B cell (primary cell): ENCODE data around the gene AP2M1. TPM values are rescaled to one million over a fixed set of nuclear protein-coding genes. Genes with fewer than 3 reads are reported as not detected.

Experiments used
- ATAC-seq: fragments of 200-7000 bp; cut with Tn5 transposase; one replicate; pipeline ENCODE4 v1.10.0; 2021; ENCODE audit warnings: low read depth, mild to moderate bottlenecking, moderate number of reproducible peaks, moderate library complexity
- CTCF ChIA-PET: fragments of 350-600 bp; sonication (Branson Sonifier 250); formaldehyde crosslinking; loops from one replicate; lab custom pipeline; 2021; ENCODE audit warnings: antibody characterized with exemption, inconsistent platforms; lab: Charles Lee
- POLR2A ChIA-PET: fragments of 350-600 bp; sonication (Branson Sonifier 250); formaldehyde crosslinking; loops from one replicate; lab custom pipeline; 2021; ENCODE audit warnings: antibody characterized with exemption; lab: Charles Lee
- DNase-seq: peaks from one replicate; pipeline ENCODE4 v3.0.0; 2013
- H2AFZ ChIP-seq: 2 replicates; pipeline ENCODE4 v1.6.1; 2012; ENCODE audit warnings: mild to moderate bottlenecking, low read depth, low read length; ENCODE audit not compliant: insufficient read depth, poor library complexity, severe bottlenecking
- H3K27ac ChIP-seq, 2 donors: 1 replicate in 1 of 2; 2 replicates in 1 of 2; pipeline ENCODE4 v1.5.1; 2012 to 2013; ENCODE audit warnings: low read length in 2 of 2, mild to moderate bottlenecking in 2 of 2, moderate library complexity in 1 of 2
- H3K27me3 ChIP-seq, 4 experiments: fragments of 200-600 bp in 1 of 4; sonication (generic) in 1 of 4; replicated peaks in 1 of 4; 1 replicate in 2 of 4; 2 replicates in 2 of 4; pipeline versions ENCODE4 v1.6.1 to v1.7.0; 2013 to 2016; ENCODE audit warnings: low read length in 3 of 4, mild to moderate bottlenecking in 2 of 4, mixed read lengths in 1 of 4, moderate library complexity in 1 of 4; ENCODE audit not compliant: insufficient read depth in 4 of 4, control insufficient read depth in 3 of 4; ENCODE audit errors: control extremely low read depth in 1 of 4
- H3K36me3 ChIP-seq, 2 experiments: replicated peaks in 1 of 2; 1 replicate in 1 of 2; 2 replicates in 1 of 2; pipeline versions ENCODE4 v1.6.1 to v1.7.1; 2013; ENCODE audit warnings: low read length in 1 of 2; ENCODE audit not compliant: insufficient read depth in 2 of 2, control insufficient read depth in 1 of 2; ENCODE audit errors: control extremely low read depth in 1 of 2, extremely low read depth in 1 of 2
- H3K4me1 ChIP-seq, 2 donors: fragments of 200-600 bp in 1 of 2; sonication (generic) in 1 of 2; 1 replicate in 1 of 2; 2 replicates in 1 of 2; pipeline versions ENCODE4 v1.5.1 to v1.6.1; 2013 to 2017; ENCODE audit warnings: low read length in 2 of 2; ENCODE audit not compliant: control insufficient read depth in 2 of 2, insufficient read depth in 2 of 2
- H3K4me2 ChIP-seq: replicated peaks from 2 replicates; pipeline ENCODE3; 2012; ENCODE audit warnings: mild to moderate bottlenecking, low read depth, low read length; ENCODE audit not compliant: poor library complexity, severe bottlenecking
- H3K4me3 ChIP-seq, 5 experiments: fragments of 200-600 bp in 1 of 5; sonication (generic) in 1 of 5; 1 replicate in 3 of 5; 2 replicates in 2 of 5; pipeline versions ENCODE4 v1.5.1 to v1.7.0; 2011 to 2016; ENCODE audit warnings: low read length in 4 of 5, mild to moderate bottlenecking in 4 of 5, low read depth in 2 of 5, control low read depth in 1 of 5, moderate library complexity in 1 of 5; ENCODE audit not compliant: insufficient read depth in 1 of 5; ENCODE audit errors: control extremely low read depth in 1 of 5, extremely low read depth in 1 of 5
- H3K79me2 ChIP-seq: fragments of 200-600 bp; sonication (generic); one replicate; pipeline ENCODE4 v1.6.0; 2016; ENCODE audit warnings: low read length; ENCODE audit not compliant: control insufficient read depth, insufficient read depth
- H3K9ac ChIP-seq: fragments of 200-600 bp; sonication (generic); 2 replicates; pipeline ENCODE4 v1.6.1; 2017; ENCODE audit warnings: mild to moderate bottlenecking, low read length, moderate library complexity
- H3K9me3 ChIP-seq, 3 donors: one replicate each; pipeline versions ENCODE4 v1.6.1 to v1.7.1; 2013; ENCODE audit warnings: low read length in 2 of 3; ENCODE audit not compliant: control insufficient read depth in 2 of 3, insufficient read depth in 1 of 3; ENCODE audit errors: control extremely low read depth in 1 of 3
- H4K20me1 ChIP-seq: 2 replicates; pipeline ENCODE4 v1.6.0; 2012; ENCODE audit warnings: mild to moderate bottlenecking, low read length; ENCODE audit not compliant: insufficient read depth, control insufficient read depth, poor library complexity, severe bottlenecking
- H3K27ac Mint-ChIP-seq: one replicate; pipeline ENCODE4 v1.8.0; 2021; ENCODE audit warnings: mixed read lengths
- H3K27me3 Mint-ChIP-seq: one replicate; pipeline ENCODE4 v1.8.0; 2021; ENCODE audit warnings: mixed read lengths
- H3K4me1 Mint-ChIP-seq: one replicate; pipeline ENCODE4 v1.8.0; 2021; ENCODE audit warnings: mixed read lengths
- H3K4me3 Mint-ChIP-seq: one replicate; pipeline ENCODE4 v1.8.0; 2021; ENCODE audit warnings: mixed read lengths
- H3K9me3 Mint-ChIP-seq: one replicate; pipeline ENCODE4 v1.8.0; 2022; ENCODE audit warnings: mixed read lengths; ENCODE audit not compliant: insufficient read depth
- EZH2 ChIP-seq: IDR thresholded peaks from 2 replicates; pipeline ENCODE4 v1.6.1; 2012; ENCODE audit warnings: borderline replicate concordance, low read depth, mild to moderate bottlenecking, moderate library complexity, low read length; ENCODE audit not compliant: insufficient read depth, poor library complexity, severe bottlenecking
- WGBS: methylation state at CpG from one replicate; pipeline ENCODE4 v1.1.5; 2013; ENCODE audit warnings: missing lambda C conversion rate; ENCODE audit not compliant: insufficient coverage; 5-methylcytosine and 5-hydroxymethylcytosine counted together
- intact Hi-C: fragments of 100-400 bp; cut with micrococcal nuclease; formaldehyde crosslinking; loops from one replicate; pipeline ENCODE4 v1.10.0; 2022
- polyA plus RNA-seq: library from polyadenylated mRNA; depleted of rRNA; stranded (reverse); fragments of >200 nt; gene quantifications from 2 replicates; pipeline ENCODE4 v1.2.3, GENCODE V29; 2012
- total RNA-seq, 2 donors: library from RNA; stranded (reverse); fragments of 120-200 nt in 1 of 2; gene quantifications; 1 replicate in 1 of 2; 2 replicates in 1 of 2; pipeline versions ENCODE4 v1.2.3 to v1.2.4, GENCODE V29; 2013 to 2022
- TF ChIP-seq, protein P1 (sequence below): fragments of 200-600 bp; IDR thresholded peaks from one replicate; pipeline ENCODE4 v1.8.0; 2022; ENCODE audit warnings: antibody characterized with exemption, mild to moderate bottlenecking

AP2M1 gene
- total and polyA plus RNA-seq, 2 donors (not counting 1 experiment from before 2014, with no cell fraction given) = 171 to 207 TPM

DNA sequence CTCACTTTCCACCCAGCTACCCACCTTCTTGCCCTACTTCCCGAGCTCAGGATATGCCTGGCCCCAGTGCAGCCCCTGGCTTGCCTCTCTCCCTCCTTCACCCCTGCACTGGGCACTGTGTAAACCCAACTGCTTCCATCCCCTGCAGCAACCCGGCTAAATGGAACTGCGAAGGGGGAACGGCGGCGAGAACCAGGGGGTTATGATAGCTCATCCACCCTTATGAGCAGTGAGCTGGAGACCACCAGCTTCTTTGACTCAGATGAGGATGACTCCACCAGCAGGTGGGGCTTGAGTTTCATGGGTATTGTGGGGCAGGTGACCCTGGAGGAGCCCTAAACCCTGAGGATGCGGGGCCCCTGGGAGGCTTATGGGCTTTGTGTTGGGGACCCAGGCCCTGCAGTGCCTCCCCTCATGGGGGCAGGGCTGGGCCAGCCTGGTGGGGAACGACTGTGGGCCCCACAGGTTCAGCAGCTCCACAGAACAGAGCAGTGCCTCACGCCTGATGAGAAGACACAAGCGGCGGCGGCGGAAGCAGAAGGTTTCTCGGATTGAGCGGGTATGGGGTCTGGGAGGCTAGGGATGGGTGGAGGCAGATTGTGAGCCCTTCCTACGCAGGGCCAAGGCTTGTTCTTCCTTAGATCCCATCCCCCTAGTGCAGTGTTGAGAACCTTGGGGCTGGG, 9.9 kb upstream of the AP2M1 start:
- no peak overlapping the region for H3K27ac Mint-ChIP-seq
- ChIA-PET CTCF (interaction anchor here (0.6 to 1.2 kb wide), 3 partner anchors 13 to 137 kb away, joined by 3 to 4 read pairs (median 3); no protein-coding TSS in a partner anchor), POLR2A (interaction anchor here (0.5 kb wide), 1 partner anchor 90 kb away, joined by 4 read pairs; no protein-coding TSS in a partner anchor)
- Histone ChIP-seq H3K9ac (no peak overlapping the region), H3K79me2 (peaks cover 58% of the 10 kb centered on the region), H3K27ac (no peak overlapping the region), H3K9me3 (no peaks in the 10 kb centered on the region), H3K4me2 (no peak overlapping the region), H3K4me1 (no peaks in the 10 kb centered on the region), H3K36me3 (peaks cover 0 to 50% of the 10 kb centered on the region in 2 experiments), H2AFZ (no peak overlapping the region), H3K4me3 (no peak overlapping the region), H4K20me1 (peaks cover 43% of the 10 kb centered on the region), H3K27me3 (no peaks in the 10 kb centered on the region)
- H3K27me3 Mint-ChIP-seq = no peaks in the 10 kb centered on the region
- TF ChIP-seq, protein P1, sequence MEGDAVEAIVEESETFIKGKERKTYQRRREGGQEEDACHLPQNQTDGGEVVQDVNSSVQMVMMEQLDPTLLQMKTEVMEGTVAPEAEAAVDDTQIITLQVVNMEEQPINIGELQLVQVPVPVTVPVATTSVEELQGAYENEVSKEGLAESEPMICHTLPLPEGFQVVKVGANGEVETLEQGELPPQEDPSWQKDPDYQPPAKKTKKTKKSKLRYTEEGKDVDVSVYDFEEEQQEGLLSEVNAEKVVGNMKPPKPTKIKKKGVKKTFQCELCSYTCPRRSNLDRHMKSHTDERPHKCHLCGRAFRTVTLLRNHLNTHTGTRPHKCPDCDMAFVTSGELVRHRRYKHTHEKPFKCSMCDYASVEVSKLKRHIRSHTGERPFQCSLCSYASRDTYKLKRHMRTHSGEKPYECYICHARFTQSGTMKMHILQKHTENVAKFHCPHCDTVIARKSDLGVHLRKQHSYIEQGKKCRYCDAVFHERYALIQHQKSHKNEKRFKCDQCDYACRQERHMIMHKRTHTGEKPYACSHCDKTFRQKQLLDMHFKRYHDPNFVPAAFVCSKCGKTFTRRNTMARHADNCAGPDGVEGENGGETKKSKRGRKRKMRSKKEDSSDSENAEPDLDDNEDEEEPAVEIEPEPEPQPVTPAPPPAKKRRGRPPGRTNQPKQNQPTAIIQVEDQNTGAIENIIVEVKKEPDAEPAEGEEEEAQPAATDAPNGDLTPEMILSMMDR = no peak
- no peak for TF ChIP-seq EZH2
- intact Hi-C loops = no loop called here
- no peak overlapping the region for H3K4me3 Mint-ChIP-seq
- ATAC-seq (no peak), DNase-seq (no peak)
- no peaks in the 10 kb centered on the region for H3K9me3 Mint-ChIP-seq
- over 99% methylated on average over 13 of the region's 16 CpGs for WGBS
- peaks cover 10% of the 10 kb centered on the region for H3K4me1 Mint-ChIP-seq

DNA sequence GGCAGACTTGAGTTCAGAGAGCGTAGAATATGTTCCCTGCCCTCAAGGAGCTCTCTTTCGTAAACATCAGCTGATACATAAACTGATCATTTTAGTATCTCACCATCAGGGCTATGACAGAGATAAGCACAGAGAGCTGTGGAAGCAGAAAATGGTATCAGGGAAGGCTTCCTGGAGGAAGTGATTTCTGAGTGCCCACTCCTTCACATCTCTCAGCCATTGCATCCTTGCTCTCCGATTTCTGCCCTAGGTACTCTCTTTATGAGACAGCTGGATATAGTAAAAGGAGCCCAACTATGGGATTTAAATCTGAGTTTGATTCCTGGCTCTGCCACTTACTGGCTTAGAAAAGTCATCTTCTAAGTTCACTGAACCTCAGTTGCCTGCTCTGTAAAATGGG, 9.1 kb upstream of the AP2M1 start:
- Histone ChIP-seq H3K4me2 (no peak overlapping the region), H3K9me3 (no peaks in the 10 kb centered on the region), H3K27me3 (no peaks in the 10 kb centered on the region), H3K4me3 (no peak overlapping the region), H3K79me2 (peaks cover 50% of the 10 kb centered on the region), H2AFZ (no peak overlapping the region), H4K20me1 (peaks cover 37% of the 10 kb centered on the region), H3K9ac (no peak overlapping the region), H3K36me3 (peaks cover 0 to 53% of the 10 kb centered on the region in 2 experiments), H3K27ac (no peak overlapping the region), H3K4me1 (no peaks in the 10 kb centered on the region)
- Mint-ChIP-seq H3K27me3 (no peaks in the 10 kb centered on the region), H3K4me1 (peaks cover 6% of the 10 kb centered on the region), H3K9me3 (no peaks in the 10 kb centered on the region), H3K27ac (no peak overlapping the region), H3K4me3 (no peak overlapping the region)
- intact Hi-C loops = no loop called here
- CTCF ChIA-PET = no interaction called here
- DNase-seq (no peak), ATAC-seq (no peak)
- TF ChIP-seq, protein P1 = no peak
- TF ChIP-seq EZH2 = no peak
- POLR2A ChIA-PET = no interaction called here
- no CpG with 5 or more reads among the region's 3 CpGs for WGBS
